SW480 (cell line): ENCODE measurements around the gene EML1.
A peak's percentile ranks its signal among the peaks of the same experiment; 100 is the strongest.

ENCODE experiments used
- DNase-seq: peaks from one replicate; pipeline ENCODE4 v3.0.0-alpha.2; 2016; ENCODE audit warnings: low spot score

EML1 gene

GRCh38 chr14:99872786-99873440 lies 79.7 kb downstream of the EML1 start:
- no peak for DNase-seq

GRCh38 chr14:99873653-99874052 lies 80.4 kb downstream of the EML1 start:
- DNase-seq = no peak

DNA sequence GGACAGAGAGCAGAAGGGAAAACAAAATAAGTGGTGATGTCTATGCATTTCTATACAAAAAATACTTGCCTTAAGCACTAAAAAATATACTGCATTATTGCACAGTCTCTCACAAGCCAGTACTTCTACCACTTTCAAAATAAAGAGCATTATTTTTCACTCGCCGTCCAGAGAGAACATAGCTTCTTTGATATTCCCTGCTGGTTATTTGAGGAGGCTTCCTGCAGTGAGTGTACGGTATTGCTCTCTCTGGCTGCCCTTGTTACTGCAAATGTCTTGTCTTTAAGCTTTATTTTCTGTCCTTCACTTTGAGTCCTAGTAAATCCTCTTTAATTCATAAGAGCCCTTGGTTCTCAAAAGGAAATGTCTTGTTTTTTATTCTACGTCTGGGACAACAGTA lies 81.1 kb downstream of the EML1 start:
- no peak for DNase-seq

GRCh38 chr14:99875421-99875820 lies 82.2 kb downstream of the EML1 start:
- no peak for DNase-seq

- no peak for DNase-seq
Measured at GRCh38 chr14:99875836-99876235, 82.6 kb downstream of the EML1 start.

- DNase-seq = no peak
Measured at GRCh38 chr14:99876406-99876805, 83.2 kb downstream of the EML1 start.

DNA sequence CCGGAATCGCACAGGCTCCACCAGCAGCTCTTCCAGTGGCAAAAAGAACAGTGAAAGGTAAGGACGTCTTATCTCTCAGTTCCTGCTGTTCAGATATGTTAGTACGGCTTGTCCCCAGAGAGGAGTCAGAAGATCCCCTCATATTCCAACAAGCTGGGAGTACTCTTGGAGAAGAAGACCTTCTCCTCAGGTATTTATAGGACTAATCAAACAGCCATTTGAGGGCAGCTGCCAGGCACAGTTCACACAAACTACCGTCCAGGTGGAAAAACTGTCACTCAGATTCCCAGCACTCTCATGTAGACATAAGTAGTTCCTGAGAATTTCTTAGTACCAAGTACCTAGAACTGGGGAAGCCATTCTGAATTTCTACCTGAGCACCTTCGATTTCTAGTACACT lies 85.3 kb downstream of the EML1 start:
- no peak for DNase-seq

GRCh38 chr14:99879401-99880295 lies 86.4 kb downstream of the EML1 start:
- DNase-seq = peak; percentile 29

DNA sequence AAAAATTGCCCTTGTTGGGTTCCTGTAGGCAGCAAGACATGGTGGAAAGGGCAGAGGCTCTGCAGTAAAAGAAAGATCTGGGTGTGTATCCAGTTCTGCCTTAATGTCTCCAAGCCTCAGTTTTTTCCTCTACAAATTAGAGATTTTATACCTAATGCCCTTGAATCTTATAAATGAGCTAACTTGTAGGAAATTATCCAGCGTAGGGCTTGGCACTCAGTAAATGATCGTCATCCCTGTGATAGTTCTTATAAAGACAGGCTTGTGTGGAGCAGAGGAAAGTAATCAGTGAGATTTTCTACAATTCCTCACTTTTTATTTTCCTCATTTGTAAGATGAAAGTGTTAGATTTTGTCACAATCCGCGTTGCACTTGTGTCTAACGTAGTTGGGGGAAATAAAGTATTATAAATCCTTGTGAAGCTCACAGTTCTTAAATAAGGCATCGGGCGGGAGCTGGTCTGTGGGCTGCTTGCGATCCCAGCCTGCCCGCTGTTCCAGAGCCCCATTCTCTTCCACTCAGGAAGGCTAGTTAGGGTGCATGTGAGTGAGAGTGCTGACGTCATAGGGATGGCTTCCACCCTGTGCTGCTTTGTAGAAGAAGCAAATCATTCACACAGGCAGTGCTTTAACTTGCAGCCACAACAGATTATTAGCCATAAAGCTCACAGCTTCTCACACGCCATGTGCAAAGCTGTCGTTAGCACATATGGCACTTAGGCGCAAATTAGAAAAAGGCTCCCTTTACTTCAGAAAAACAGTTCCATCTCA lies 87.6 kb downstream of the EML1 start:
- no peak for DNase-seq

DNA sequence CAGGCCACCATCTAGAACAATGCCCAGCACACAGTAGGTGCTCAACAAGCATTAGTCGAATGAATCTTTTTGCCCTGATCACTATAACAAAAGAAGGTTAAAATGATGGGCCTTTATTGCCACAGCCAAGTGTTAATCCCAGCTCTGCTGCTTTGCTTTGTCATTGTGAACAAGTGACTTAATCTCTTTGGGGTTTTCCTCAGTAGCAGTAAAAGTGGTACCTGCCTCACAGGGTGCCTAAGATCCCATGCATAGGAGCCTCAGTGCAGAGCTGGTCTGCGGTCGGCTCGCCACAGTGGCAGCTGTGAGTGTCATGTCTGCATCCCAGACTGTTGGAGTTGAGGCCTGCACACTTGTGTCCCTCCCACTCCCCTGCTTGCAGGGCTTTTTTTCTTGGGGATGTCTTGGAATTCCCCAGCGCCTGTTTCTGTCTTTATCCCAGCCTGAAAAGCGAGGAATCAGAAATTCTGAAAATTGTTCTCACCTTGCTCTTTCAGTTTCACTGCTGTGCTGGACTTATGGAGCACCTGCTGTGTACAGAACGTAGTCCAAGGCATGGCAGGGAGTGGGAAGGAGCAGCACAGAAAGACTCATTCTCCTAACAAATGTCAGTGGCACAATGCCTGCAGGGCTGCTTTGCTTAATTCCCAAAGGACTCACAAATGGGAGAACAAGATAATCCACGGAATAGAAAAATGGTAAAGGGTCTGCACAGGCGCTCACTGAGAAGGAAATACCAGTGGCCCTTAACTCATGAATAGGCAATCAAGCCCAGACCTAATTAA lies 90.8 kb downstream of the EML1 start:
- DNase-seq = no peak

GRCh38 chr14:99884834-99885648 lies 91.8 kb downstream of the EML1 start:
- peak; percentile 62 for DNase-seq

DNA sequence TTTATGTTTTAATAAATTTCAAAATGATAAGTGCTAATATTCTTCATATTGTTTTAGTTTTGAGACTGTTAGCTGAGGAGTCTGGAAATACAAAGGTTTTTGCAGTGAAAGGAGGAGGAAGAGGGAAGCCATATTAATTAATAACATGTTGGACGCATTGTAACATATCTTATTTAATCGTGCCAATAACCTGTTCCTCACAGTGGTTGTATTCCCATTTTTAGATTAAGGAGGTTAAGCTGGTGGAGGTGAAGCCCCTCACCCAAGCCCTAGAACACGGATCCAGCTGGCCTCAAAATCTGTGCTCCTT lies 92.4 kb downstream of the EML1 start:
- DNase-seq = no peak

DNA sequence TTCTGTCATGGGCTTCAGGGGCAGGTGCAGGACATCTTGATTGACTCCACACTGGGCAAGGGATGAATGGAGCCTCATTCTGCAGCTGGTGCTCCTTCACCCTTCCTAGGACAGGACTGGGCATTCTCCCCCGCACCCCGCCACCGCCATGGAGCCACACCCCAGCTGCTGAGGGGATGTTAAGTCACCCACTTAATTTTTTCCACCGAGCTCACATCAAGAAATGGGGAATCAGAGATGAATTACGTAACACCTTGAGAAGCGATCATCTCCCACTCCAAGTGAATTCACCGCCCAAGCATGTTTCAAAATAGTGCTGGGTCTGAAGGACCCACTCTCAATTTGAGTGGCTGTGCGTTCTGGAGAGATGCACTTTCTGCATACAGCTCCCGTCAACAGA lies 94.2 kb downstream of the EML1 start:
- DNase-seq = no peak

DNA sequence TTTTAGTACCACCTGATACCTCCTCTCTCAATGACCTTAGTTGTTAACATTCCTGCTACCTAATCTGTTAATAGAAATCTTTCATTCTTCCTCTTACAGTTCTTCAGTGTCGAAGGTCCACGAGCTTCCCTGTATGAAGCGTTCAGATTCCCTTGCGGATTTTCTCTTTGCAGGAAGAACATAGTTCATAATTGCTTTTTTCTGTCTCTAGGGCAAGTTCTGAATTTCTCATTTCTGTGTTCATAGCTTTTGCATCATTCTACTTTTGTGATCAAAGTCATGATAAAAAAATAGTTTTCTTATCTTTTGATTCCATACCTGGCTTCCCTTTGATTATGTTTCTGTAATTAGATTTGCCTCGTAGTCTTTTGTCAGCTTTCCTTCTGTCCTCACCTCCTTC lies 94.9 kb downstream of the EML1 start:
- no peak for DNase-seq

- no peak for DNase-seq
Measured at GRCh38 chr14:99889268-99889667, 96.1 kb downstream of the EML1 start.

DNA sequence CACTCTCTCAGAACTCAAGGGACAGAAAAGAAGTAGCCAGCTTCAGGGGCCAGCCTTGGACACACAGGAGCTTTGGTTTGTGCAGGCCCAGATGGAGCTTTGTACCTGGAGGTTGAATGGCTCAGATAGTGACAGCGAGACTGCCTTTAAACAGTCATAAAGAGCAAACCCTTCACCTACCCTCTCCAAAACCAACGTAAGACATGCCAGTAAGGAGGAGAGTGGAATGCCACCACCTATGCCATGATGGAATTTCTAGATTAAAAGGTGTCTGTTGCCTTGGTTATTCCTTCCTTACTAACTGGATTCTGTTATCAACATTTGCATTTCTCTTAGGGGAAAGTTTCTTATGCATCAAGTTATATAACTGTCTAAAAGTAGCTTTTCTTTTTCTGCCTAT lies 98.1 kb downstream of the EML1 start:
- no peak for DNase-seq

DNA sequence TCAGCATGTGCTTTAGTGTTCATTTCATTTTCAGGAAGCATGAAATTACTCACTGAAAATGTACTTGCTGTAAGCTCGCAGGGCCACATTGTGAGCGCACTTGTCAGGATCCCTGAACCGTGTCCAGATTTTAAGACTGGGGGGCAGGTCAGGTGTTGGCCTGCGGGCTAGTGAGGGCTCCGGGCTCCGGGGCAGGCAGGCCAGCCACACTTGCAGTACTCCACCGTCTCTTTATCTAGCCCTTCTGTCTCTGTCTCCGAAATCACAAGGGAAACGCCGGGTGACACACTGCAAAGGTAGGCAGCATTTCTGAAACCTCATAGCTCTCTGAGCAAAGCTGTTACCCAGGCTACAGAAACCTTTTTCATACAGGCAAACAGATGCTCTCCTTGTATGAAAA lies 98.7 kb downstream of the EML1 start:
- DNase-seq = no peak

- DNase-seq = no peak
Measured at GRCh38 chr14:99892406-99892805, 99.2 kb downstream of the EML1 start.

DNA sequence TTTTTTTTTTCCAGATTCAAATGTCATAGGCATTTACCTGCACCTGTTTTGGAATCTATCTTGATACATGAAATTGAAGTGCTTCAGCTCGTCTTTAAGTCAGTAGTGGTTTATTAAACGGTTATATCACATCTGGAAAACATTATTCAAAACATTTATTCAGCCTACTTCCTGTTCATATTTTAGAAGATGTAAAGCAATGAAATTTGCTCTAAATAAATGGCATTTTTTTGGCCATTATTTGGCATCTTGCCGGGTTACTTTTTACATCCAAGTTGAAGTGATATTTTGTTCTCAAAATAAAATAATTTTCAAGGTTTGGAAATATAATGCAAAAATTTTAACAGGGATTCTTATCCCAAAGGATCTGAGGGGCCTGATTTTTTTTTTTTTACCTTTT lies 103.1 kb downstream of the EML1 start:
- no peak for DNase-seq

GRCh38 chr14:99899578-99900178 lies 106.5 kb downstream of the EML1 start:
- DNase-seq = peak; percentile 35

- no peak for DNase-seq
Measured at GRCh38 chr14:99902925-99903324, 109.7 kb downstream of the EML1 start.
